K562 (cell line): ENCODE results near the gene XPNPEP3. TPM values are rescaled to one million over a fixed set of nuclear protein-coding genes. Genes with fewer than 3 reads are reported as not detected.

ENCODE experiments used
- ATF1 ChIP-seq, 2 experiments: fragments of 450-650 bp in 1 of 2; IDR thresholded peaks; 2 replicates each; pipeline ENCODE4 v1.6.1; 2016; ENCODE audit warnings: missing compliant biosample characterization in 1 of 2, missing genetic modification characterization in 1 of 2
- HMGN3 ChIP-seq: IDR thresholded peaks from 2 replicates; pipeline ENCODE4 v1.6.1; 2011; ENCODE audit warnings: borderline replicate concordance, low read depth, mild to moderate bottlenecking, mixed read lengths, low read length; ENCODE audit not compliant: insufficient read length; ENCODE audit errors: extremely low read depth
- KDM5B ChIP-seq: fragments of 200-600 bp; sonication (generic); IDR thresholded peaks from 2 replicates; pipeline ENCODE4 v1.6.1; 2012; ENCODE audit warnings: low read depth, mild to moderate bottlenecking, moderate library complexity, low read length, control low read depth, inconsistent platforms; ENCODE audit not compliant: insufficient replicate concordance
- NR2C2 ChIP-seq, 2 experiments: fragments of 200-800 bp in 1 of 2; sonication (Bioruptor generic) in 1 of 2; sonication (generic) in 1 of 2; formaldehyde crosslinking in 1 of 2; IDR thresholded peaks; 2 replicates each; pipeline versions ENCODE4 v1.6.1 to v1.8.0; 2016 to 2022; ENCODE audit warnings: mild to moderate bottlenecking in 1 of 2, missing compliant biosample characterization in 1 of 2, missing genetic modification characterization in 1 of 2, missing genetic modification reagents in 1 of 2
- PHF8 ChIP-seq: fragments of 200-600 bp; sonication (generic); IDR thresholded peaks from 2 replicates; pipeline ENCODE4 v1.6.1; 2012; ENCODE audit warnings: mixed run types, mild to moderate bottlenecking, inconsistent platforms, low read length, moderate library complexity, borderline replicate concordance
- PTTG1 ChIP-seq: fragments of 450-650 bp; IDR thresholded peaks from 2 replicates; pipeline ENCODE4 v1.6.1; 2016; ENCODE audit warnings: low read depth, mild to moderate bottlenecking, missing genetic modification characterization, missing compliant biosample characterization
- RBM17 ChIP-seq: fragments of 200-400 bp; formaldehyde crosslinking; IDR thresholded peaks from 2 replicates; pipeline ENCODE4 v1.6.1; 2017; ENCODE audit warnings: low read depth, mild to moderate bottlenecking, low read length, borderline replicate concordance
- YY1 ChIP-seq, 3 experiments: IDR thresholded peaks; 2 replicates each; pipeline ENCODE4 v1.6.1; 2011; ENCODE audit warnings: low read length in 2 of 3, mild to moderate bottlenecking in 2 of 3, moderate library complexity in 2 of 3, borderline replicate concordance in 1 of 3, control low read depth in 1 of 3, low read depth in 1 of 3; ENCODE audit not compliant: insufficient read depth in 3 of 3, insufficient replicate concordance in 2 of 3, control insufficient read depth in 1 of 3, insufficient read length in 1 of 3; ENCODE audit errors: extremely low read depth in 1 of 3
- ZFP36 ChIP-seq: fragments of 150-350 bp; IDR thresholded peaks from 2 replicates; pipeline ENCODE4 v1.6.1; 2018; ENCODE audit warnings: low read length, low read depth; ENCODE audit not compliant: partially characterized antibody
- ZKSCAN1 ChIP-seq: fragments of 150-350 bp; IDR thresholded peaks from 2 replicates; pipeline ENCODE4 v1.6.1; 2016; ENCODE audit warnings: low read depth, low read length
- ZNF133 ChIP-seq: fragments of 250-450 bp; sonication (Bioruptor Pico); IDR thresholded peaks from 2 replicates; pipeline ENCODE4 v1.4.0; 2020; ENCODE audit warnings: mild to moderate bottlenecking
- polyA plus RNA-seq, 8 experiments: library from polyadenylated mRNA; depleted of rRNA in 4 of 8; stranded (reverse) in 5 of 8; unstranded in 3 of 8; fragments of >200 nt; fragmentation: Nextera tagmentation in 2 of 8; fragmentation: Illumina TruSeq in 1 of 8; extraction: Ambion mirVana in 2 of 8; extraction: Trizol in 1 of 8; gene quantifications; 2 replicates each; pipeline versions ENCODE4 v1.2.1 to v1.2.3, GENCODE V29; 2011 to 2014; ENCODE audit warnings: inconsistent platforms in 1 of 8, missing spikeins in 1 of 8
- total RNA-seq, 7 experiments: library from RNA; depleted of rRNA in 6 of 7; stranded (reverse); fragments of >200 nt in 6 of 7; fragmentation: Illumina TruSeq in 2 of 7; extraction: Trizol in 2 of 7; gene quantifications; 2 replicates each; pipeline versions ENCODE4 v1.2.1 to v1.2.3, GENCODE V29; 2011 to 2021; ENCODE audit warnings: low replicate concordance in 1 of 7
- TF ChIP-seq, protein P1 (sequence below): fragments of 250-450 bp; sonication (Bioruptor Pico); IDR thresholded peaks from 2 replicates; pipeline ENCODE4 v1.8.0; 2021; ENCODE audit warnings: moderate library complexity, mild to moderate bottlenecking, inconsistent platforms
- TF ChIP-seq, protein P2 (sequence below): fragments of 250-450 bp; sonication (Bioruptor Pico); IDR thresholded peaks from 2 replicates; pipeline ENCODE4 v1.8.0; 2021; ENCODE audit warnings: borderline replicate concordance, mild to moderate bottlenecking, moderate library complexity; ENCODE audit not compliant: poor library complexity, severe bottlenecking
- TF ChIP-seq, protein P3 (sequence below): sonication (generic); formaldehyde crosslinking; IDR thresholded peaks from 2 replicates; pipeline ENCODE4 v1.8.0; 2022; ENCODE audit warnings: mild to moderate bottlenecking, missing genetic modification reagents

XPNPEP3 gene
- total and polyA plus RNA-seq, 9 of the 15 experiments (the other 6 are each of a cell fraction or from before 2014, with no cell fraction given) = 9.1 to 22.6 (median 15.6) TPM

DNA sequence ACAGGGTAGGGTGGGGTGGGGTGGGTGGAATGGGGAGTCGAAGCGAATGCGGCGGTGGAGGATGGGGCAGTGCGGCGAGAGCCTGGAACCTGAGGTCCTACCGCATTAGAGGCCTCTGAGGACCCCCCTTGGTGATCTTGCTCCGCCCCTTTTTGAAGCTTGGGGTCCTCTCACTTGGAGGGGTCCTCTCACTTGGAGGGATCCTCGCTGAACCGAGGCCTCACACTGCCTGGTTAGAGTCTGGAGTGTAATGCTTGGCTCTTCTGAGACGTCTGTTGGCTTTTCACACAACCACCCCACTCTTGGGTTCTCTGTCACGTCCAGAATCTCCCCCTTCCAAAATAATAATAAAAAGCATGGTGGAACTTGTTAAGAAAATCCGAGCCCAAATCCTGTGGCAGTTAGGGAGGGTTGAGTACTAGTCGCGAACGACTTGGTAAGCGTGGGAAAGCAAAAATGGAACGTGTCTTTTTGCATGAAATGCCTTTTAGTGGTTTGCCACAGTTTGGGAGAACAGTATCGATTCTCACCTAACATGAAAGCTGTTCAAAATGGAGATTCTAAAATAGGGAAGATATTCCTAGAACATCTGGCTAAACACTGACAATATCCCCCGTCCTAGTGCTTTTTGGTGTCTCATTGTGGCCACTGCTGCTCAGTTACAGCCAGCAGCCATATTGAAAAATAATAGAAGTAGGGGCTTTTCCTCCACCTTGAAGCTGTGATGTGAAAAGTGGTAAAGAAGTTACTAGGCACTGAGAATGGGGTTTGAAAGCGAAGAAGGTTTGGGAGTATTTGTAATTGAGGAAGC is 95.1 kb downstream of the XPNPEP3 start (continued):
- TF ChIP-seq ZNF133 (CRISPR knock-in tag) = no peak
- TF ChIP-seq ZFP36 = no peak
- no peak for TF ChIP-seq ZKSCAN1
- peak; percentile 2 for TF ChIP-seq KDM5B
- TF ChIP-seq PTTG1 (tag) = no peak
- TF ChIP-seq, protein P1, sequence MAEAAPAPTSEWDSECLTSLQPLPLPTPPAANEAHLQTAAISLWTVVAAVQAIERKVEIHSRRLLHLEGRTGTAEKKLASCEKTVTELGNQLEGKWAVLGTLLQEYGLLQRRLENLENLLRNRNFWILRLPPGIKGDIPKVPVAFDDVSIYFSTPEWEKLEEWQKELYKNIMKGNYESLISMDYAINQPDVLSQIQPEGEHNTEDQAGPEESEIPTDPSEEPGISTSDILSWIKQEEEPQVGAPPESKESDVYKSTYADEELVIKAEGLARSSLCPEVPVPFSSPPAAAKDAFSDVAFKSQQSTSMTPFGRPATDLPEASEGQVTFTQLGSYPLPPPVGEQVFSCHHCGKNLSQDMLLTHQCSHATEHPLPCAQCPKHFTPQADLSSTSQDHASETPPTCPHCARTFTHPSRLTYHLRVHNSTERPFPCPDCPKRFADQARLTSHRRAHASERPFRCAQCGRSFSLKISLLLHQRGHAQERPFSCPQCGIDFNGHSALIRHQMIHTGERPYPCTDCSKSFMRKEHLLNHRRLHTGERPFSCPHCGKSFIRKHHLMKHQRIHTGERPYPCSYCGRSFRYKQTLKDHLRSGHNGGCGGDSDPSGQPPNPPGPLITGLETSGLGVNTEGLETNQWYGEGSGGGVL = no peak
- peak in 2 of 3 experiments; percentile 32 to 88 for TF ChIP-seq YY1 (IDR thresholded peaks at IDR 0.05; ENCODE audit: borderline replicate concordance in 1 of 3, control insufficient read depth in 1 of 3, extremely low read depth in 1 of 3, insufficient read depth in 3 of 3, insufficient read length in 1 of 3, insufficient replicate concordance in 2 of 3, low read depth in 1 of 3, low read length in 2 of 3)
- TF ChIP-seq ATF1 (CRISPR knock-in tag; IDR thresholded peaks at IDR 0.05) = no peak
- TF ChIP-seq ATF1 (tag; IDR thresholded peaks at IDR 0.05) = no peak
- no peak for TF ChIP-seq NR2C2 (CRISPR knock-in tag; IDR thresholded peaks at IDR 0.05)
- peak; percentile 86 for TF ChIP-seq NR2C2 (tag; IDR thresholded peaks at IDR 0.05)
- TF ChIP-seq RBM17 = no peak
- peak; percentile 66; the same call in 1 of the 2 replicates for TF ChIP-seq PHF8
- TF ChIP-seq HMGN3 = no peak
- TF ChIP-seq, protein P2, sequence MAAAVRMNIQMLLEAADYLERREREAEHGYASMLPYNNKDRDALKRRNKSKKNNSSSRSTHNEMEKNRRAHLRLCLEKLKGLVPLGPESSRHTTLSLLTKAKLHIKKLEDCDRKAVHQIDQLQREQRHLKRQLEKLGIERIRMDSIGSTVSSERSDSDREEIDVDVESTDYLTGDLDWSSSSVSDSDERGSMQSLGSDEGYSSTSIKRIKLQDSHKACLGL (CRISPR knock-in tag) = no peak
- TF ChIP-seq, protein P3, sequence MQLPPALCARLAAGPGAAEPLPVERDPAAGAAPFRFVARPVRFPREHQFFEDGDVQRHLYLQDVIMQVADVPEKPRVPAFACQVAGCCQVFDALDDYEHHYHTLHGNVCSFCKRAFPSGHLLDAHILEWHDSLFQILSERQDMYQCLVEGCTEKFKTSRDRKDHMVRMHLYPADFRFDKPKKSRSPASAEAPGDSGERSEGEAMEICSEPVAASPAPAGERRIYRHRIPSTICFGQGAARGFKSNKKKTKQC (CRISPR knock-in tag) = no peak
